SK-N-SH treated with all-trans-retinoic acid at 6 μM for 48 hours (cell line): ENCODE measurements around the gene ATP7B.

ENCODE experiments used
- CREB5 ChIP-seq: fragments of 250-450 bp; sonication (Bioruptor Pico); IDR thresholded peaks from 2 replicates; pipeline ENCODE4 v1.5.1; 2020; ENCODE audit warnings: low read depth, mild to moderate bottlenecking, moderate library complexity
- RARB ChIP-seq: fragments of 250-450 bp; sonication (Bioruptor Pico); IDR thresholded peaks from 2 replicates; pipeline ENCODE4 v1.8.0; 2021; ENCODE audit warnings: mild to moderate bottlenecking, moderate library complexity
- ZFP3 ChIP-seq: fragments of 250-450 bp; sonication (Bioruptor Pico); IDR thresholded peaks from 2 replicates; pipeline ENCODE4 v1.5.0; 2020; ENCODE audit warnings: mild to moderate bottlenecking, moderate library complexity
- ZNF8 ChIP-seq: fragments of 450-650 bp; formaldehyde crosslinking; IDR thresholded peaks from 2 replicates; pipeline ENCODE4 v1.5.0; 2020; ENCODE audit warnings: mild to moderate bottlenecking, moderate library complexity
- TF ChIP-seq, protein P1 (sequence below): fragments of 250-450 bp; sonication (Bioruptor Pico); IDR thresholded peaks from 2 replicates; pipeline ENCODE4 v1.8.0; 2021; ENCODE audit warnings: low read depth, mild to moderate bottlenecking, moderate library complexity, borderline replicate concordance
- TF ChIP-seq, protein P2 (sequence below): fragments of 250-450 bp; sonication (Bioruptor Pico); IDR thresholded peaks from 2 replicates; pipeline ENCODE4 v1.8.0; 2020; ENCODE audit warnings: mild to moderate bottlenecking, moderate library complexity, borderline replicate concordance

DNA sequence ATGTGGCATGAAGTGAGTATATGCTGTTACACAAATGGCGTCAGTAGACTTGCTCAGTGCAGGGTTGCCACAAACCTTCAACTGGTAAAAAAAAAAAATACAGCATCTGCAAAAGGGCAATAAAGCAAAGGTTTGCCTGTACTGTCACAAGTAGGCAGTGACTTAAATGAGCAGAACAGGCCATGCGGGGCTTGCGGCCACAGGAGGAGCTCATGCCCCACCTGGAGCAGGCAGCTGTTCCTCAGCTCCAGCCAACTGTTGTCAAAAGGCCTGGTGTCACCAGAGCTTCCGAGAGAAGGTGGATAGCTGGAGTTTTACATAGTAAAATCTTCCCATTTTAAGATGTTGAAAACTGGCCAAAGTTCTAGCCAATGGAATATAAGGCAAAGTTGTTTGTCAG is 7.7 kb downstream of the ATP7B start:
- no peak for TF ChIP-seq ZFP3 (CRISPR knock-in tag)
- TF ChIP-seq CREB5 (CRISPR knock-in tag) = no peak
- TF ChIP-seq ZNF8 (CRISPR knock-in tag) = no peak
- TF ChIP-seq RARB = no peak
- TF ChIP-seq, protein P1, sequence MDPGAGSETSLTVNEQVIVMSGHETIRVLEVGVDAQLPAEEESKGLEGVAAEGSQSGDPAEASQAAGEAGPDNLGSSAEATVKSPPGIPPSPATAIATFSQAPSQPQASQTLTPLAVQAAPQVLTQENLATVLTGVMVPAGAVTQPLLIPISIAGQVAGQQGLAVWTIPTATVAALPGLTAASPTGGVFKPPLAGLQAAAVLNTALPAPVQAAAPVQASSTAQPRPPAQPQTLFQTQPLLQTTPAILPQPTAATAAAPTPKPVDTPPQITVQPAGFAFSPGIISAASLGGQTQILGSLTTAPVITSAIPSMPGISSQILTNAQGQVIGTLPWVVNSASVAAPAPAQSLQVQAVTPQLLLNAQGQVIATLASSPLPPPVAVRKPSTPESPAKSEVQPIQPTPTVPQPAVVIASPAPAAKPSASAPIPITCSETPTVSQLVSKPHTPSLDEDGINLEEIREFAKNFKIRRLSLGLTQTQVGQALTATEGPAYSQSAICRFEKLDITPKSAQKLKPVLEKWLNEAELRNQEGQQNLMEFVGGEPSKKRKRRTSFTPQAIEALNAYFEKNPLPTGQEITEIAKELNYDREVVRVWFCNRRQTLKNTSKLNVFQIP (CRISPR knock-in tag) = no peak
- TF ChIP-seq, protein P2, sequence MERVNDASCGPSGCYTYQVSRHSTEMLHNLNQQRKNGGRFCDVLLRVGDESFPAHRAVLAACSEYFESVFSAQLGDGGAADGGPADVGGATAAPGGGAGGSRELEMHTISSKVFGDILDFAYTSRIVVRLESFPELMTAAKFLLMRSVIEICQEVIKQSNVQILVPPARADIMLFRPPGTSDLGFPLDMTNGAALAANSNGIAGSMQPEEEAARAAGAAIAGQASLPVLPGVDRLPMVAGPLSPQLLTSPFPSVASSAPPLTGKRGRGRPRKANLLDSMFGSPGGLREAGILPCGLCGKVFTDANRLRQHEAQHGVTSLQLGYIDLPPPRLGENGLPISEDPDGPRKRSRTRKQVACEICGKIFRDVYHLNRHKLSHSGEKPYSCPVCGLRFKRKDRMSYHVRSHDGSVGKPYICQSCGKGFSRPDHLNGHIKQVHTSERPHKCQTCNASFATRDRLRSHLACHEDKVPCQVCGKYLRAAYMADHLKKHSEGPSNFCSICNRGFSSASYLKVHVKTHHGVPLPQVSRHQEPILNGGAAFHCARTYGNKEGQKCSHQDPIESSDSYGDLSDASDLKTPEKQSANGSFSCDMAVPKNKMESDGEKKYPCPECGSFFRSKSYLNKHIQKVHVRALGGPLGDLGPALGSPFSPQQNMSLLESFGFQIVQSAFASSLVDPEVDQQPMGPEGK (CRISPR knock-in tag) = no peak
